GM18867 (cell line): Measurements from ENCODE around the gene KANK2.
"Not testable (repeated sequence)": the region's sequence is repeated elsewhere in the genome, so short reads cannot be mapped to it uniquely, and the experiment has no call there.

ENCODE experiments used
- ATAC-seq: cut with Tn5 transposase; IDR thresholded peaks from one replicate; pipeline ENCODE4 v1.9.1; 2021; ENCODE audit warnings: mild to moderate bottlenecking, moderate library complexity; ENCODE audit not compliant: unreplicated experiment

KANK2 gene

DNA sequence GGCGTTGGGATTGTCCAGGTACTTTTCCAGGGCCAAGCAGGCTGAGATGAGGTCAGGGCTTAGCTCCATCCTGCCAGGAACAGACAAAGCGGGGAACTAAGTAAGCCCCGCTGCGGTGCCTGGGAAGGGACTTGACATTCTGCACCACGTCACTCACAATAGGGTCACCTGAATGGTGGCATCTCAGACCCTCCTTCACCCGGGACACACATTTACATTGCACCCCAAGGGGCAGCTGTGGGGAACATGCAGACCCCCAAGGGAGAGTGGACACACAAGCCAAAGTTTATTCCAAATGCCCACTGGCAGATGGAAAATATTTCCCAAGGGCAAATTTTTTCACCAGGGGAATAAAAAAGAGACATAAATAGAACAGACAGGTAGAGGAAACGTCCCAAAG lies 21.4 kb downstream of the KANK2 start:
- no peak for ATAC-seq

GRCh38 chr19:11174336-11174735 lies 23.0 kb downstream of the KANK2 start:
- ATAC-seq, result no peak

GRCh38 chr19:11173516-11174155 lies 23.7 kb downstream of the KANK2 start:
- no peak for ATAC-seq

GRCh38 chr19:11172576-11172975 lies 24.8 kb downstream of the KANK2 start:
- ATAC-seq, result no peak

DNA sequence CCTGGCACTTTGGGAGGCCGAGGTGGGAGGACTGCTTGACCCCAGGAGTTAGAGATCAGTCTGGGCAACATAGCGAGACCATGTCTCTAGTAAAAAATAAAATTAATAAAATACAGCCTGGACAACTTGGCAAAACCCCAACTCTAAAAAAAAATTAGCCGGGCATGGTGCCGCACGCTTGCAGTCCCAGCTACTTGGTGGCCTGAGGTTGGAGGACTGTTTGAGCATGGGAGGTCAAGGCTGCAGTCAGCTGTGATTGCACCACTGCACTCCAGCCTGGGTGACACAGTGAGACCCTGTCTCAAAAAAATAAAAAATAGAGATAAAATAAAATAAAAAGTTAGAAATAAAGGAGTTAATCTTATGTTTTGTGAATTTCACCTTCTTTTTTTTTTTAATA lies 26.2 kb downstream of the KANK2 start:
- ATAC-seq, result no peak

- no peak for ATAC-seq
These were observed 27.3 kb downstream of the KANK2 start for GRCh38 chr19:11169896-11170678.

DNA sequence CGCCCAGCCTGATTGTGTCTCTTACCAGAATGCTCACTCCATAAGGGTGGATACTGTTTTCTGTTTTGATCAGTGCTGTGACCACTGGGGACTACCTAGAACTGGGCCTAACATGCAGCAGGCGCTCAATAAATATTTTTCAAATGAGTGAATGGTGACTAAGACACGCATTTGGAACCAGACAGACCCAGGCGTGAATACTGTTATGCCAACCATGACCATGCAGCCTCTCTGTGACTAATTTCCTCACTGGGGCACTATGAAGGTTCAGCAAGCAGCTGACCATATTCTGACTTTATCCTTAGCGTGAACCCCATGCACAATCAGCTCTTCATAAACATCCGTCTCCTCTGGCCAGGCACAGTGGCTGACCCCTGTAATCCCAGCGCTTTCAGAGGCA lies 28.8 kb downstream of the KANK2 start:
- no peak for ATAC-seq

DNA sequence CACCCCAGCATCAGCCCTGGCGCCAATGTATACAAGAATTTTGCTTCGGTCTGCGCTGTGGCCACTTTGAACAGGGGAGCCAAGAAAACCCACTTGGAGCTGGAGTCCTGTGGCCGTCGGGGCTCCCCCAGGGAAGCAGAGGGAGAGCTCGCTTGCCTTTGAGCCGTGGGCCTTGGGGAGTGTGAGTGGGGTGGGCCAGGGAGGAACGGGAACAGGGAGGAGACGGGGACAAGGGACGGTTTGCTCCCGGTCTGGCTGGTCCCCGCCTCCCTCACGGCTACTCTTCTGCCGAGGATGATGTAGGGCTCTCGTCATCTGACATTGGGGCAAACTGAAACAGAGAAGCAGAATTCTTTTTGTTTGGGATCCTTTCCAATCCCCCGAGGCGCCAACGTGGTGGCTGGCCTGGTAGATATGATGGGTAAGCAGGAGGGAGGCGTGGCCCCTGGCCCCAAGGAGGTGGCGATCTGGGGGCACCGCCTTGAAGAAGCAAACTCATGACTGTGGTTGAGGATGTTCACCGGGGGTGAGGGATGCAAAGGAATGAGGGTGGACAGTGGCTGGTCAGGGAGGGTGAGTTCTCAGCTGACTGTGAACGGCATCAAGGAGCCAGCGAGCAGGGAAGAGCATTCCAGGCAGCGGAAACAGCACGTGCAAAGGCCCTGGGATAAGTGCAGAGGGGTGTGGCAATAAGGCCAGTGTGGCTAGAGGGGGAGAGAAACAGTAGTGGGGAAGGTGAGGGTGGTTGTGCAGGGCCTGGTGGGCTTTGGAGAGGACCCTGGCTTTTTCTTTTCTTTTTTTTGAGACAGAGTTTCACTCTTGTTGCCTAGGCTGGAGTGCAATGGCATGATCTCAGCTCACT lies 30.8 kb downstream of the KANK2 start:
- ATAC-seq, result no peak

DNA sequence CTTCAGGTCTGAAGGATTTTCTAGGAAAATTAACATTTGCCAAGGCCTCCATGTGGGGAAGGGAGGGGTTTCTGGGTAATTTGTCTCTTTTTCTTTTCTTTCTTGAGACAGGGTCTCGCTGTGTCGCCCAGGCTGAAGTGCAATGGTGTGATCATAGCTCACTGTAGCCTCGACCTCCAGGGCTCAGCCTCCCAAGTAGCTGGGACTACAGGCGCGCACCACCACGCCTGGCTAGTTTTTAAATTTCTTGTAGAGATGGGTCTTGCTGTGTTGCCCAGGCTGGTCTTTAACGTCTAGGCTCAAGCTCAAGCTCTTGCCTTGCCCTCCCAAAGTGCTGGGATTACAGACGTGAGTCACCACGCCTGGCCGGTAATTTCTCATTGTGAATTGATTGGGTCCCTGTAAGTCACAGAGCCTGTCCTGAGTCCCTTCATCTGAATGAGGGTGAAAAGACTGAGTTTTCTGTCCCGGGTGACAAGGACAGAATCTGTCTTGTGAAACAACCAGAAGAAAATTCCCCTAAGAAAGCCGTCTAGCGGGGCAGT lies 31.8 kb downstream of the KANK2 start:
- no peak for ATAC-seq

DNA sequence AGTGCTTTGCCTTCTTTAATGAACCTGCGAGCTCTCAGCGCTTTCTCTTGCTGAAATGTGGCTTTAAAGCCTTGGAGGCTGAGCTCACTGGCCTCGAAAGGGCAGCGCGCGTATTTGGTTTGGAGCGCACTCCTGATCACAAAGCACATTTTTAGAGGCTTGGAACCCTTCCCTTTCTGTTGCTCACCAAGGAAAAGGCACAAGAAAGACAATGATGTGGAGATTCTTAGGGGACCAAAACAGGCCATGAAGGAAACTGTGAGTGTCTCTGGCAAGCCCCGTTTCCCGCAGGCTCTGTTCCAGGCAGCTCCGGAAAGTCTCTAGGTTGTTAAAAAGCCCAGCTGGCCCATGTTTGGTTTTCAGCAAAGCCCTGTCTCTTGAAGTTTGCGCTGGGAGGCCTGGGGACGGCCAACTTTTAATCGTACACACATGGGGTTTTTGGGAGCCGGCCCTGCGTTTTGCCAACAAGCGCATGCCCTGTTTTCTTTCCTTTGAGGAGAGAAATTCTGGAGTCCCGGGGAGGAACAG lies 32.4 kb downstream of the KANK2 start:
- ATAC-seq, result no peak

DNA sequence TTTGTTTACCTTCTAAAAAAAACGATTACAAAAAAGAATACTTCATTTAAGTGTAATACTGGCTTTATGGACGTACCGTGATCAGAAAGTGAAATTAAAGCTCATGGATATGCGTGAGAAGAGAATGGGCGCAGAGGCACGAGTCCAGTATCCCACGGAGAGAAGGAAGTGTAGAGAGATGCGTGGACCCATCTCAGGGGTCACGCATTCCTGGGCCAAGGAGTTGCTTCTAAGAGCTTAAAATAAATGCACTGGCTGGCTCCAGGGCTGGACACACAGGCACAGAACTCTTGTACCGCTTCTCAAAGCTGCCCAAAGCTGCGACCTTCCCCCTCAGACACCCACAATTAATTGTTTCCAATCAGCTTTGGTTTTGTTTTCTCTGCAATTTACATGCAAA lies 33.0 kb downstream of the KANK2 start:
- no peak for ATAC-seq

DNA sequence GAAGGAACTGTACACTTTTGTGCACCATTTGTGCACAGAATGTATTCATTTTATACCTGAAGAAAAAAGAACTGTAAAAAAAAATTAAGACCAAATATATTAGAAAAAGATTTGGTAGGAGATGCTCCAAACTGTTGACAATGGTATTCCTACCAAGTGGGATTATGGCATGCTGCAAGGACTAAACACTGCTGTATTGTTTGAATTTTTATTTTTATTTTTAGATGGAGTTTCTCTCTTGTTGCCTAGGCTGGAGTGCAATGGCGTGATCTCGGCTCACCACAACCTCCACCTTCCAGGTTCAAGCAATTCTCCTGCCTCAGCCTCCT lies 36.9 kb downstream of the KANK2 start:
- ATAC-seq, result not testable (repeated sequence)

DNA sequence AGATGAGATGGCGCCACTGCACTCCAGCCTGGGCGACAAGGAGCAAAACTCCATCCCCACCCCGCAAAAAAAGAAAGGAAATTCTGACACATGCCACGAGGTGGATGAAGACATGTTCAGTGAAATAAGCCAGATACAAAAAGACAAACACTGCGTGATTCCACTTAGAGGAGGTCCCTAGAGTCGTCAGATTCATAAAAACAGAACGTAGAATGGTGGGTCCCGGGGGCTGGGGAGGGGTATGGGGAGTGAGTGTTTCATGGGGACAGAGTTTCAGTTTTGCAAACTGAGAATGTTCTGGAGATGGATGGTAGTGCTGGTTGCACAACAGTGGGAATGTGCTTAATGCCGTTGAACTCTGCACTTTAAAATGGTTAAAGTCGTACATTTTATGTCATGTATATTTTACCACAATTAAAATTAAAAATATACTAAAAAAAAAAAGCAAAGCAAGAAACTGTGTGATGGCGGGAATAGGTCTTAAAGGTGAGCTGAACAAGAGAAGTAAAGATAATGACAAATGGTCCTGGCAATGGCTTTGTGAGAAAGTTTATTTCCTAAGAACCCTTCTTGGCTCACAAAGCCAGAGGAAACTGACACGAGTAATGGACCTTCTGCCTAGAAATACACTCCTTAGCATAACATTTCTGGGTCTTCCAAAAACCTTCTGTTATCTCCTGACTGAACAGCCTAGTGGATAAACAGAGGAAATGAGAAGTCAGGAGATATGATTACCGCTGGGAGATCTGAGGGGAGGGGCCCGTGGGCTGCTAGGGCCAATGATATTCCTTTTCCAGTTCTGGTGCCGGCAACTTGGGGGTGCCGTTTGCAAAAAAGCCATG lies 37.5 kb downstream of the KANK2 start:
- no peak for ATAC-seq

DNA sequence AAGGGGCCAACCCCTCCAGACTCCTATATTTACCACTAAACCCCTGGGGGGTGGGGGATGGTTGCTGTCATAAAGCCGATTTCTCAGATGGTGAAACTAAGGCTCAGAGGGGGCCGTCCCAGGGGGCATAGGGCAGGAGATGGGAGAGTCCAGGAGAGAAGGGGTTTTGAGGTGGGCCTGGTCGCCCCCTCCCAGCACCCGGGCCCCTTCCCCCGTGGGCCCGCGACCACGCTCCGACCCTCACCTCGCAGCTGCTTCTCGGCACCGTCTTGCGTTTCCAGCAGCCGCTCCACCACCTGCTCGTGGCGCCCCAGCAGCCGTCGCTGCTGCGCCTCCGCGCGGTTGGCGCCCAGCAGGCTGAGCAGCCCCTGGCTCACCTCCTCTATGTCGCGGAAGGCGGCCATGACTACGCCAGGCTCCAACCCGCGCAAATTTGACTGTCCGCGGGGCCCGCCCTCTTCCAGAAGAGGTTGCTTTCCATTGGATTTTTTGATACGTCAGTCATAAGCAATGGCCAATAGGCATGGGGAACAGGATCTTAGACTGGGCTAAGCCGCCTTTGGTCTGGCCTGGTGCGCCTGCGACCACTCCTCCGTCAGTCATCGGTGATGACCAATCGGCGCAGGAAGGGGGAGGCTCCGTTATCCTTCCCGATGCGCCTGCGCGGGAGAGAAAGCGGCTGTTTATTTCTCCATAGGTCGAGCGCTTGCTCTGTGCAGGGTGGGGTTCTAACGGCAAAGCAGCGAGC lies 41.8 kb downstream of the KANK2 start, which contains the start of gene SPC24:
TSS of gene SPC24 (minus strand) at position 410 of the 748 bp plus-strand sequence. CDS start at position 404, 6 bp downstream.
- peak; percentile 95 for ATAC-seq

DNA sequence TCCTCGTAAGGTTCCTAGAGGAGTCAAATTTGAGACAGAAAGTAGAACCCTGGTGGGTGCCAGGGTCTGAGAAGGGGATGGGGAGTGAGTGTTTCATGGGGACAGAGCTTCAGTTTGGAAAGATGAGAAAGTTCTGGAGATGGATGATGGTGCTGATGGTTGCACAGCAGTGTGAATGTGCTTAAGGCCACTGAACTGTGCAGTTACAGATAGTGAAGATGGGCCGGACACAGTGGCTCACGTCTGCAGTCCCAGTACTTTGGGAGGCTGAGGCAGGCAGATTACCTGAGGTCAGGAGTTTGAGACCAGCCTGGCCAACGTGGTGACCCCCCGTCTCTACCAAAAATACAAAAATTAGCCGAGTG lies 42.7 kb downstream of the KANK2 start:
- no peak for ATAC-seq

- no peak for ATAC-seq
These were observed 44.9 kb downstream of the KANK2 start for GRCh38 chr19:11152318-11153062.

- no peak for ATAC-seq
These were observed 46.2 kb downstream of the KANK2 start for GRCh38 chr19:11151181-11151580.

- ATAC-seq, result no peak
These were observed 49.3 kb downstream of the KANK2 start for GRCh38 chr19:11148001-11148400.

GRCh38 chr19:11145536-11145924 lies 51.8 kb downstream of the KANK2 start:
- ATAC-seq, result no peak
